ENCODE data around the gene LCE6A.
A peak's percentile ranks its signal among the peaks of the same experiment; 100 is the strongest.

LCE6A gene

GRCh38 chr1:152869808-152870419 is 27.3 kb downstream of the LCE6A start:
- peak; percentile 55 for DNase-seq (ENCODE audit: low read depth)
- H3K4me3 ChIP-seq (ENCODE audit: low read depth, low read length) = no peak overlapping the region
- in situ Hi-C loops (cut with HindIII; ENCODE audit: low sequenced_read_pairs) = no loop called here
- peak; percentile 82 for TF ChIP-seq CTCF (IDR thresholded peaks at IDR 0.05; ENCODE audit: low read depth, low read length, missing control alignments)

- in situ Hi-C loops (cut with HindIII; ENCODE audit: low sequenced_read_pairs) = no loop called here
- TF ChIP-seq CTCF (IDR thresholded peaks at IDR 0.05; ENCODE audit: low read depth, low read length, missing control alignments) = peak; percentile 68
- H3K4me3 ChIP-seq (ENCODE audit: low read depth, low read length) = no peak overlapping the region
- no peak for DNase-seq (ENCODE audit: low read depth)
Observed at GRCh38 chr1:152870831-152871730, 28.4 kb downstream of the LCE6A start.

GRCh38 chr1:152871731-152872126 is 29.1 kb downstream of the LCE6A start:
- in situ Hi-C loops (cut with HindIII; ENCODE audit: low sequenced_read_pairs) = no loop called here
- no peak for TF ChIP-seq CTCF (IDR thresholded peaks at IDR 0.05; ENCODE audit: low read depth, low read length, missing control alignments)
- no peak overlapping the region for H3K4me3 ChIP-seq (ENCODE audit: low read depth, low read length)
- DNase-seq (ENCODE audit: low read depth) = no peak

- no peak overlapping the region for H3K4me3 ChIP-seq (ENCODE audit: low read depth, low read length)
- TF ChIP-seq CTCF (IDR thresholded peaks at IDR 0.05; ENCODE audit: low read depth, low read length, missing control alignments) = no peak
- in situ Hi-C loops (cut with HindIII; ENCODE audit: low sequenced_read_pairs) = no loop called here
- DNase-seq (ENCODE audit: low read depth) = no peak
Observed at GRCh38 chr1:152873495-152873894, 30.8 kb downstream of the LCE6A start.

- no peak overlapping the region for H3K4me3 ChIP-seq (ENCODE audit: low read depth, low read length)
- in situ Hi-C loops (cut with HindIII; ENCODE audit: low sequenced_read_pairs) = no loop called here
- DNase-seq (ENCODE audit: low read depth) = no peak
- no peak for TF ChIP-seq CTCF (IDR thresholded peaks at IDR 0.05; ENCODE audit: low read depth, low read length, missing control alignments)
Observed at GRCh38 chr1:152876827-152877226, 34.2 kb downstream of the LCE6A start.

- in situ Hi-C loops (cut with HindIII; ENCODE audit: low sequenced_read_pairs) = no loop called here
- no peak within 1 kb of the TSS for H3K4me3 ChIP-seq (ENCODE audit: low read depth, low read length)
- DNase-seq (ENCODE audit: low read depth) = no peak
- no peak for TF ChIP-seq CTCF (IDR thresholded peaks at IDR 0.05; ENCODE audit: low read depth, low read length, missing control alignments)
Observed at GRCh38 chr1:152878042-152878441, 35.4 kb downstream of the LCE6A start, which contains the start of gene SMCP. Gene SMCP, plus strand, starts transcription at chr1:152878322. Its CDS starts 6,101 bp downstream, at chr1:152884423.

Measured in astrocyte of the cerebellum (primary cell).